GM12878 (cell line): Measurements from ENCODE around the gene MTMR10.

Source experiments
- BCL11A ChIP-seq: IDR thresholded peaks from 2 replicates; pipeline ENCODE4 v1.6.1; 2011; ENCODE audit warnings: low read depth, low read length
- CEBPB ChIP-seq, 2 experiments: fragments of 150-350 bp in 1 of 2; IDR thresholded peaks; 2 replicates each; pipeline ENCODE4 v1.6.1; 2012 to 2014; ENCODE audit warnings: low read depth in 2 of 2, low read length in 2 of 2, borderline replicate concordance in 1 of 2, inconsistent platforms in 1 of 2
- RAD21 ChIP-seq: IDR thresholded peaks from 2 replicates; pipeline ENCODE4 v1.6.1; 2011; ENCODE audit warnings: mild to moderate bottlenecking, low read depth, low read length, moderate library complexity; ENCODE audit not compliant: insufficient read depth
- TF ChIP-seq, protein P1 (sequence below): fragments of 450-650 bp; IDR thresholded peaks from 2 replicates; pipeline ENCODE4 v1.6.1; 2017; ENCODE audit warnings: mild to moderate bottlenecking

DNA sequence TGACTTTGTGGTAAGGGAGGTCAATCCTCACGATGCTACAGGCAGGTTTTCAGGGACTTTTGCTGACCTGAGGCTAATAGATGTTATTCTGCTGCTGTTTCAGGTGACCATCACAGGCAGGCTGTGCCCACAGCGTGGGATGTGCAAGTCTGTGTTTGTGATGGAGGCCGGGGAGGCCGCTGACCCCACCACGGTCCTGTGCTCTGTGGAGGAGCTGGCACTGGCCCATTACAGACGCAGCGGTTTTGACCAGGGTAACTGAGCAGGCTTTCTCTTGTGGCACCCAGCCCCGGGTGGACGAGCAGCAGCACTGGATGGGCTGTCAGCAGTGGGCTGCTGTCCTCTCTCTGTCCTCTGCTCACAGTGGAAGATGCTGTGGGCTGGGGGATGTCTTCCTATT is 65.7 kb downstream of the MTMR10 start:
- TF ChIP-seq RAD21 = no peak
- no peak for TF ChIP-seq BCL11A
- TF ChIP-seq, protein P1, sequence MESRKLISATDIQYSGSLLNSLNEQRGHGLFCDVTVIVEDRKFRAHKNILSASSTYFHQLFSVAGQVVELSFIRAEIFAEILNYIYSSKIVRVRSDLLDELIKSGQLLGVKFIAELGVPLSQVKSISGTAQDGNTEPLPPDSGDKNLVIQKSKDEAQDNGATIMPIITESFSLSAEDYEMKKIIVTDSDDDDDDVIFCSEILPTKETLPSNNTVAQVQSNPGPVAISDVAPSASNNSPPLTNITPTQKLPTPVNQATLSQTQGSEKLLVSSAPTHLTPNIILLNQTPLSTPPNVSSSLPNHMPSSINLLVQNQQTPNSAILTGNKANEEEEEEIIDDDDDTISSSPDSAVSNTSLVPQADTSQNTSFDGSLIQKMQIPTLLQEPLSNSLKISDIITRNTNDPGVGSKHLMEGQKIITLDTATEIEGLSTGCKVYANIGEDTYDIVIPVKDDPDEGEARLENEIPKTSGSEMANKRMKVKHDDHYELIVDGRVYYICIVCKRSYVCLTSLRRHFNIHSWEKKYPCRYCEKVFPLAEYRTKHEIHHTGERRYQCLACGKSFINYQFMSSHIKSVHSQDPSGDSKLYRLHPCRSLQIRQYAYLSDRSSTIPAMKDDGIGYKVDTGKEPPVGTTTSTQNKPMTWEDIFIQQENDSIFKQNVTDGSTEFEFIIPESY = no peak
- no peak for TF ChIP-seq CEBPB (IDR thresholded peaks at IDR 0.05; ENCODE audit: borderline replicate concordance in 1 of 2, low read depth in 2 of 2, low read length in 2 of 2)
